Left ventricle myocardium inferior (tissue), 1 donor: ENCODE results near the gene C1orf159. TPM values are rescaled to one million over a fixed set of nuclear protein-coding genes. Genes with fewer than 3 reads are reported as not detected.
A peak's percentile ranks its signal among the peaks of the same experiment; 100 is the strongest.

Source experiments
- DNase-seq: peaks from one replicate; pipeline ENCODE4 v3.0.0-alpha.2; 2020
- H3K27ac ChIP-seq: fragments of 200-600 bp; replicated peaks from 2 replicates; pipeline ENCODE4 v1.8.0; 2021
- H3K27me3 ChIP-seq: fragments of 200-600 bp; 2 replicates; pipeline ENCODE4 v1.8.0; 2021; ENCODE audit warnings: low read depth
- H3K36me3 ChIP-seq: fragments of 200-600 bp; 2 replicates; pipeline ENCODE4 v1.8.0; 2021
- H3K4me1 ChIP-seq: fragments of 200-600 bp; 2 replicates; pipeline ENCODE4 v1.8.0; 2021
- H3K4me3 ChIP-seq: fragments of 200-600 bp; 2 replicates; pipeline ENCODE4 v1.8.0; 2021; ENCODE audit warnings: mild to moderate bottlenecking, moderate library complexity
- H3K9me3 ChIP-seq: fragments of 200-600 bp; replicated peaks from 2 replicates; pipeline ENCODE4 v1.8.0; 2021
- intact Hi-C: fragments of 100-400 bp; cut with micrococcal nuclease; formaldehyde crosslinking; loops from one replicate; pipeline ENCODE4 v1.11.0; 2022
- total RNA-seq: library from RNA; stranded (reverse); fragmentation: NEBNext Ultra II Directional; extraction: Animal tissue kit (Norgen Biotek cat#: 25700); gene quantifications from one replicate; pipeline ENCODE4 v1.2.1, GENCODE V29; 2021
- TF ChIP-seq, protein P1 (sequence below): fragments of 200-600 bp; IDR thresholded peaks from 2 replicates; pipeline ENCODE4 v1.8.0; 2021; ENCODE audit warnings: antibody characterized with exemption, mild to moderate bottlenecking, borderline replicate concordance
- donor health status: DM: no; HTN: yes; CAD: no; lungs with severe emphysema.

C1orf159 gene
- total RNA-seq, 1 donor from 2014 or later, result 3.8 TPM

- peak; percentile 13 for DNase-seq
- TF ChIP-seq, protein P1, sequence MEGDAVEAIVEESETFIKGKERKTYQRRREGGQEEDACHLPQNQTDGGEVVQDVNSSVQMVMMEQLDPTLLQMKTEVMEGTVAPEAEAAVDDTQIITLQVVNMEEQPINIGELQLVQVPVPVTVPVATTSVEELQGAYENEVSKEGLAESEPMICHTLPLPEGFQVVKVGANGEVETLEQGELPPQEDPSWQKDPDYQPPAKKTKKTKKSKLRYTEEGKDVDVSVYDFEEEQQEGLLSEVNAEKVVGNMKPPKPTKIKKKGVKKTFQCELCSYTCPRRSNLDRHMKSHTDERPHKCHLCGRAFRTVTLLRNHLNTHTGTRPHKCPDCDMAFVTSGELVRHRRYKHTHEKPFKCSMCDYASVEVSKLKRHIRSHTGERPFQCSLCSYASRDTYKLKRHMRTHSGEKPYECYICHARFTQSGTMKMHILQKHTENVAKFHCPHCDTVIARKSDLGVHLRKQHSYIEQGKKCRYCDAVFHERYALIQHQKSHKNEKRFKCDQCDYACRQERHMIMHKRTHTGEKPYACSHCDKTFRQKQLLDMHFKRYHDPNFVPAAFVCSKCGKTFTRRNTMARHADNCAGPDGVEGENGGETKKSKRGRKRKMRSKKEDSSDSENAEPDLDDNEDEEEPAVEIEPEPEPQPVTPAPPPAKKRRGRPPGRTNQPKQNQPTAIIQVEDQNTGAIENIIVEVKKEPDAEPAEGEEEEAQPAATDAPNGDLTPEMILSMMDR, result no peak
- Histone ChIP-seq H3K9me3 (no peaks in the 10 kb centered on the region), H3K27ac (no peak overlapping the region), H3K27me3 (peaks cover 9% of the 10 kb centered on the region), H3K36me3 (no peaks in the 10 kb centered on the region), H3K4me1 (peaks cover 12% of the 10 kb centered on the region), H3K4me3 (no peak overlapping the region)
- intact Hi-C loops, result no loop called here
Measured at GRCh38 chr1:1082776-1083415, 33.0 kb downstream of the C1orf159 start.

DNA sequence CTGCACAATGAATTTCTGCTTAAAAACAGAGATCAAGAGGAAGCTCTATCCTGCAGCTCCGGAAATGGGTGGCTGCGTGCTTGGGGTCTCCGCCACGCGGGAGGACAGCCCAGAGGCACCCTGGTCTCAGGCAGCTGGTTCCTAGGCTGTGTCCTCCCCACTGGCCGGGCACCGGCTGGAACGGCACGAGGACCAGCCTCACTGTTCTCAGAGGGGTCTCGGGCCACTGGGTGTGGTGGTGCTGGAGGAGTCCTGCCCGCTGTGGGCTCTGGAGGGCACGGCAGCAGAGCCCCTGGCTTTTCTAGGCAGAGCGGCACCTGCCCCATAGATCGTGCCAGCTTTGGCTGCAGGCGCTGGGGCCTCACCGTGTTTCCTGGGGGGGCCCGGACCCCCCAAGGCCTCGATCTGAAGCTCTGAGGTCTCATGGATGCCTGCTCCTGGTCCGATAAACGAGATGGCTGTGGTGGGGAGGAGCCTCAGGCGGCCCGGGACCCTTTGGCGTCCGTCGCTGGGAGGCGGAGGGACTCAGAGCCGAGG, 33.6 kb downstream of the C1orf159 start:
- no peak overlapping the region for H3K4me3 ChIP-seq
- no peaks in the 10 kb centered on the region for H3K36me3 ChIP-seq
- DNase-seq, result peak; percentile 12
- H3K9me3 ChIP-seq, result no peaks in the 10 kb centered on the region
- intact Hi-C loops, result no loop called here
- no peak overlapping the region for H3K27ac ChIP-seq
- peaks cover 12% of the 10 kb centered on the region for H3K4me1 ChIP-seq
- H3K27me3 ChIP-seq, result peaks cover 9% of the 10 kb centered on the region
- TF ChIP-seq, protein P1, result no peak

GRCh38 chr1:1081311-1082238, 34.3 kb downstream of the C1orf159 start:
- no peaks in the 10 kb centered on the region for H3K36me3 ChIP-seq
- TF ChIP-seq, protein P1, result no peak
- peak; percentile 13 for DNase-seq
- H3K27me3 ChIP-seq, result peaks cover 9% of the 10 kb centered on the region
- H3K4me1 ChIP-seq, result peaks cover 12% of the 10 kb centered on the region
- H3K4me3 ChIP-seq, result no peak overlapping the region
- H3K27ac ChIP-seq, result no peak overlapping the region
- intact Hi-C loops, result no loop called here
- no peaks in the 10 kb centered on the region for H3K9me3 ChIP-seq

DNA sequence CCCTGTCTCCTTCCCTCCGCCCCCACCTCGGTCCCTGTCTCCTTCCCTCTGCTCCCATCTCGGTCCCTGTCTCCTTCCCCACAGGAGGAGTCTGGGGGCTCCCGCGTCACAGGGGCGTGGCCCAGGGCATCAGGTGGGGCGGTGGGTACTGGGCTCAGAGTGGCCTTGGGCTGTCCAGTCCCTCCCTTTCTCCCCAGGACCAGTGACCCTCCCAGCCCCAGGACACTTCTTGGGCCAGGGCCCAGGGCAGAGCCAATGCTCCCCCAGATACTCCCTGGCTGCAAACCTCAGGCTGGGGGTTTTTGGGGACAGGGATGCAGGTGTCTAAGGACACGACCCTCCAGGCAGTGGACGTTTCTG, 35.0 kb downstream of the C1orf159 start:
- Histone ChIP-seq H3K4me1 (peaks cover 12% of the 10 kb centered on the region), H3K9me3 (no peaks in the 10 kb centered on the region), H3K27me3 (peaks cover 9% of the 10 kb centered on the region), H3K36me3 (no peaks in the 10 kb centered on the region), H3K27ac (no peak overlapping the region), H3K4me3 (no peak overlapping the region)
- intact Hi-C loops, result no loop called here
- TF ChIP-seq, protein P1, result no peak
- no peak for DNase-seq

DNA sequence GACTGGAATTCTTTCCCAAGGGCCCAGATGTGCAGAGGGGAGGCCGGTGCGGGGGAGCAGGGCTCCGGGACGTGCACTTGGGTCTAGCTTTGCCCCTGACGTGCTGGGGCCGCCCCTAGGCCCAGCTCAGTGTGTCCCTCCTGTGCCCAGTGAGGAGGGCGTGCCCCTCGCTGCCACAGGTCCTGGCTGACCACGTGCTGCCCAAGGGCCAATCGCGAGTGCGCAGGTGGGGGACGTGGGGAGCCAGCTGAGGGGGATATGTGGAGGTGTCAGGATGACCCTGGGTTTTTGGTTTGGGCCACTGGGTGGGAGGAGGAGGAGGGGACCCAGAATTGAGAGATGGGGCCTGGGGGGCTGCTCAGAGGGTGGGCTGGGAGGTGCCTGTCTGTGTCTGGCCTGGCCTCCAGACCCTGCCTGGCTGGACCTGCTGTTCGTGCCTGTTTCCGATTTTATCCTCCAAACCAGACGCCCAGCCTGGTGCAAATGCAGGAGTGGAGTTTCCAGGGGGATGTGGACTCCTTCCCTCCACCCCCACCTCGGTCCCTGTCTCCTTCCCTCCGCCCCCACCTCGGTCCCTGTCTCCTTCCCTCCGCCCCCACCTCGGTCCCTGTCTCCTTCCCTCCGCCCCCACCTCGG, 35.6 kb downstream of the C1orf159 start:
- H3K4me1 ChIP-seq, result peaks cover 12% of the 10 kb centered on the region
- H3K4me3 ChIP-seq, result peak overlapping the region; percentile 63
- H3K27me3 ChIP-seq, result peaks cover 11% of the 10 kb centered on the region
- TF ChIP-seq, protein P1, result no peak
- H3K27ac ChIP-seq, result peak overlapping the region; percentile 68
- peak; percentile 62 for DNase-seq
- no peaks in the 10 kb centered on the region for H3K36me3 ChIP-seq
- intact Hi-C loops, result no loop called here
- H3K9me3 ChIP-seq, result no peaks in the 10 kb centered on the region
